ENCODE results near the gene TSFM. TPM values are rescaled to one million over a fixed set of nuclear protein-coding genes. Genes with fewer than 3 reads are reported as not detected.

TSFM gene
- total and polyA plus RNA-seq, 4 donors = 30.7 to 46.8 (median 36.5) TPM

DNA sequence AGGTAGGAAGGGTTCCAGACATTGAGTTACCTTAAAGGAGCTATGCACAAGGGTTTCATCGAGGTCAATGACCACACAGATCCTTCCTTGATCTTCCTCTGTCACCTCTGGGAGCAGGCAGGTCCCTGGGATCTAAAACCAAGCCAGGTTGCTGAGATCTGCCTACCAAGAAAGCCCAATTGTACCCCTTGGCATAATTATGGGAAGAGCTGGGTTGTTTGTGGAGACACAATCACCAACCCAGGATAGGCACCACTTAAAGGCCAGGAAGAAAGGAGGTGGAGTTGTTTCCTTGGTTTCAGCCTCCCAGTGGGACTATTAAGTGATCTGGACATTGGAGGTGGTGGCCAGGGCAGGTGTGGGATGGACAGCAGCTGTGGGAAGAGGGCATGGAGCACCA, 44.4 kb downstream of the TSFM start:
- no peak for DNase-seq (ENCODE audit: low read depth in 4 of 6, low spot score in 6 of 6)
- no peak overlapping the region for H3K4me3 ChIP-seq (ENCODE audit: low read depth, low read length)
- H3K4me1 ChIP-seq (ENCODE audit: control insufficient read depth, insufficient read depth, low read length) = peaks cover 13% of the 10 kb centered on the region
- no peak overlapping the region for H3K27ac ChIP-seq (ENCODE audit: low read depth, low read length)
- no peaks in the 10 kb centered on the region for H3K9me3 ChIP-seq (ENCODE audit: control insufficient read depth, insufficient read depth, low read length)
- H3K36me3 ChIP-seq (ENCODE audit: control insufficient read depth, insufficient read depth, low read length) = peaks cover 77% of the 10 kb centered on the region
- no peaks in the 10 kb centered on the region for H3K27me3 ChIP-seq (ENCODE audit: control insufficient read depth, insufficient read depth, low read length)
- no CpG with 5 or more reads among the region's 1 CpG for WGBS (ENCODE audit: insufficient coverage)

DNA sequence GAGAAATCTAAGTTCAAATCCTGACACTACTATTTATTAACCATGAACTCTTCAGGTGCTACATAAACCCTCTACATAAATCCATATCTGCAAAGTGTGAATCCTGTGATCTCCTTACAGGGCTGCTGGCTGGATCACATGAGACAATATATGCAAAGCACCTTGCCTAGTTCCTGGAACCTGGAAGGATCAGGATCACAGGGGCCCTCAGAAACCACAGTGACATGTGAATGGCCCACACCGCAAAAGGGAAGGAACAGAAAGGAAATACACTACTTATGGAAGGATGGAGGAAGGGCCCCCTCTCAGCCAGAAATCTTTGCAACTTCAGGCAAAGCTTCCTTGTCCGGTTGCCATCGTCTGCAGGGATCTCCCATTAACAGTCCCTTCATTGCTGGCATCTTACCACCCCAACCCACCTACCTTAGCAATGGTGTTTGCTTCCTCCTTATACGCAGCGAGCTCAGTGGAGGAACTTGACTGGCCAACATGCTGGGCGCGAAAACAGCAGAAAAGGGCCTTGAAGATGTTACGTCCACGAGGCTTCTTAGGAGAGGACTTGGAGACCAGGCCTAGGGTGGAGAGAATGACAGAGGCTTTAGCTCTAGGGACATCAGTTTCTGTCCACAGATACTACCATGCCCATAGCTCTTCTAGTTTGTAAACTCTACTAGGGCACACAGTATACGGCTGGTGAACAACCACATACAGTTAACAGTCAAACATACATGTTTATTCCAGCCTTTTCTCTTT, 46.6 kb downstream of the TSFM start:
- Histone ChIP-seq H3K27me3 (ENCODE audit: control insufficient read depth, insufficient read depth, low read length) (no peaks in the 10 kb centered on the region), H3K27ac (ENCODE audit: low read depth, low read length) (no peak overlapping the region), H3K4me3 (ENCODE audit: low read depth, low read length) (no peak overlapping the region), H3K4me1 (ENCODE audit: control insufficient read depth, insufficient read depth, low read length) (peaks cover 34% of the 10 kb centered on the region), H3K9me3 (ENCODE audit: control insufficient read depth, insufficient read depth, low read length) (no peaks in the 10 kb centered on the region), H3K36me3 (ENCODE audit: control insufficient read depth, insufficient read depth, low read length) (peaks cover 58% of the 10 kb centered on the region)
- 89% methylated on average over 9 of the region's 10 CpGs for WGBS (ENCODE audit: insufficient coverage)
- no peak for DNase-seq (ENCODE audit: low read depth in 4 of 6, low spot score in 6 of 6)

- Histone ChIP-seq H3K9me3 (ENCODE audit: control insufficient read depth, insufficient read depth, low read length) (no peaks in the 10 kb centered on the region), H3K36me3 (ENCODE audit: control insufficient read depth, insufficient read depth, low read length) (peaks cover 46% of the 10 kb centered on the region), H3K4me3 (ENCODE audit: low read depth, low read length) (no peak overlapping the region), H3K27me3 (ENCODE audit: control insufficient read depth, insufficient read depth, low read length) (no peaks in the 10 kb centered on the region), H3K27ac (ENCODE audit: low read depth, low read length) (no peak overlapping the region), H3K4me1 (ENCODE audit: control insufficient read depth, insufficient read depth, low read length) (peaks cover 45% of the 10 kb centered on the region)
- DNase-seq (ENCODE audit: low read depth in 4 of 6, low spot score in 6 of 6) = no peak
- 100% methylated on average over 1 of the region's 2 CpGs for WGBS (ENCODE audit: insufficient coverage)
Measured at GRCh38 chr12:57830393-57830792, 47.8 kb downstream of the TSFM start.

- WGBS (ENCODE audit: insufficient coverage) = 60% methylated on average over 7 of the region's 10 CpGs
- H3K4me3 ChIP-seq (ENCODE audit: low read depth, low read length) = no peak overlapping the region
Measured at GRCh38 chr12:57832966-57833365, 50.4 kb downstream of the TSFM start.

DNA sequence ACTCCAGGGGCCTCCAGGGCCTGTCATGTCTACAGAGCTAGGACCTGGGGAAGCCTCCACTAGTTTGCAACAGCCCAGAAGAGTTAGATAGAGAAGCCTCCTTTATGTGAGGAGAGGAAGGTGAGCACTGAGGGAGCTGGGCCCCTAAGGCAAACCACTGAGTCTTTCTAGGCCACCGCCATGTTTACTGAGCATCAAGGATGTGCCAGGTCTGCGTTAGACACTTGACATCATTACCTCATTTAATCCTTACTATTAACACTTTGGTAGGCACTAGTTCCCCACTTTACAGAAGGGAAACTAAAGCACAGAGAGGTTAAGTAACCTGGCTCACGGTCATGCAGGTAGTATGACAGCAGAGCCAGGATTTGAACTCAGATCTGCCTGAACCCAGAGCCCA, 51.1 kb downstream of the TSFM start:
- Histone ChIP-seq H3K27ac (ENCODE audit: low read depth, low read length) (no peak overlapping the region), H3K27me3 (ENCODE audit: control insufficient read depth, insufficient read depth, low read length) (no peaks in the 10 kb centered on the region), H3K4me1 (ENCODE audit: control insufficient read depth, insufficient read depth, low read length) (peaks cover 77% of the 10 kb centered on the region), H3K36me3 (ENCODE audit: control insufficient read depth, insufficient read depth, low read length) (peaks cover 18% of the 10 kb centered on the region), H3K9me3 (ENCODE audit: control insufficient read depth, insufficient read depth, low read length) (no peaks in the 10 kb centered on the region), H3K4me3 (ENCODE audit: low read depth, low read length) (no peak overlapping the region)
- DNase-seq (ENCODE audit: low read depth in 4 of 6, low spot score in 6 of 6) = no peak
- 83% methylated on average over 3 of the region's 3 CpGs for WGBS (ENCODE audit: insufficient coverage)

More at GRCh38 chr12:57832966-57833365, 50.4 kb downstream of the TSFM start:
- Histone ChIP-seq H3K36me3 (ENCODE audit: control insufficient read depth, insufficient read depth, low read length) (peaks cover 20% of the 10 kb centered on the region), H3K9me3 (ENCODE audit: control insufficient read depth, insufficient read depth, low read length) (no peaks in the 10 kb centered on the region), H3K4me1 (ENCODE audit: control insufficient read depth, insufficient read depth, low read length) (peaks cover 71% of the 10 kb centered on the region), H3K27ac (ENCODE audit: low read depth, low read length) (no peak overlapping the region), H3K27me3 (ENCODE audit: control insufficient read depth, insufficient read depth, low read length) (no peaks in the 10 kb centered on the region)
- no peak for DNase-seq (ENCODE audit: low read depth in 4 of 6, low spot score in 6 of 6)

- no peaks in the 10 kb centered on the region for H3K27me3 ChIP-seq (ENCODE audit: control insufficient read depth, insufficient read depth, low read length)
- no peak overlapping the region for H3K4me3 ChIP-seq (ENCODE audit: low read depth, low read length)
- DNase-seq (ENCODE audit: low read depth in 4 of 6, low spot score in 6 of 6) = no peak
- H3K9me3 ChIP-seq (ENCODE audit: control insufficient read depth, insufficient read depth, low read length) = no peaks in the 10 kb centered on the region
- H3K4me1 ChIP-seq (ENCODE audit: control insufficient read depth, insufficient read depth, low read length) = peaks cover 82% of the 10 kb centered on the region
- peaks cover 15% of the 10 kb centered on the region for H3K36me3 ChIP-seq (ENCODE audit: control insufficient read depth, insufficient read depth, low read length)
- H3K27ac ChIP-seq (ENCODE audit: low read depth, low read length) = no peak overlapping the region
- WGBS (ENCODE audit: insufficient coverage) = 0% methylated on average over 1 of the region's 1 CpG
Measured at GRCh38 chr12:57834086-57834876, 51.7 kb downstream of the TSFM start.

DNA sequence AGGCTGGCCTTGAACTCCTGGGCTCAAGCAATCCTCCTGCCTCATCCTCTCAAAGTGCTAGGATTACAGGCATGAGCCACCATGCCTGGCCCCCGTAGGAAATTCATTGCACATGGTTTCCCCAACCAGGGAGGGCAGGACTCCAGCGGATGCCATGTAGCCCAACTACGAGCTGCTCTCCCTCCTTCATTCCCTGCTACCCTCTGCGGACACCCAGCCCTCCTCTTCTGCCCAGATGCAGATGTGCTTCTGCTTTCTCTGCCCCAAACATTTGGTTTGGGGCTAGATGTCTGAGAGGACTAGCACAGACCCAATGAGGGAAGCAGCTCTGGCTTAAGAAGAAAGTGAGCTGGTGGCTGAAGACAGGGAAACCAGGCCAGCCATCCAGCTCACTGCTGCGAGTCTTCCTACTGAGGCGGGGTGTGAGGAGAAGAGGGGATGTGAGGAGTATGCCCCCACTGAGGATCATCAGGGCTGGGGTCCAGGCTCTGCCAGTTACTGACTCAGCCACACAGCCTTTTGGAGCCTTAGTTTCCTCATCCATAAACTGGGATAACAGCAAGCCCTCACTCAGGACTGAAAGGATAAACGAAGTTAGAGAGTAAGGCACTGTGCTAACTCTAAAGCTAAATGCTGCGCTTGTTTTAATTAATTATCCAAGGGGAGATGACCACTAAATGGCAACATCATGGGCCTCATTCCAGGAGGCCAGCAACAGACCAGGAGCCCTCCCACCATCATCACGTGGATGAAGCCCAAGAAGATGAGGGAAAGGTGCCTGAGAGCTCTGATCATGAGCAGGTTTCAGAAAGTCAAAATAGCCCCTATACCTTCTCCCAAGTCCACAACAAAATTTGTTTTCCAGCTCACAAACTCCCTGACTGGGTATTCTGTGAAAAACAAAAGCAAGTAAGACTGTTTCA, 53.0 kb downstream of the TSFM start:
- 70% methylated on average over 5 of the region's 9 CpGs for WGBS (ENCODE audit: insufficient coverage)
- DNase-seq (ENCODE audit: low read depth in 4 of 6, low spot score in 6 of 6) = no peak
- H3K27ac ChIP-seq (ENCODE audit: low read depth, low read length) = peak overlapping the region; percentile 88
- H3K27me3 ChIP-seq (ENCODE audit: control insufficient read depth, insufficient read depth, low read length) = no peaks in the 10 kb centered on the region
- peaks cover 8% of the 10 kb centered on the region for H3K36me3 ChIP-seq (ENCODE audit: control insufficient read depth, insufficient read depth, low read length)
- peaks cover 94% of the 10 kb centered on the region for H3K4me1 ChIP-seq (ENCODE audit: control insufficient read depth, insufficient read depth, low read length)
- H3K4me3 ChIP-seq (ENCODE audit: low read depth, low read length) = no peak overlapping the region
- no peaks in the 10 kb centered on the region for H3K9me3 ChIP-seq (ENCODE audit: control insufficient read depth, insufficient read depth, low read length)

DNA sequence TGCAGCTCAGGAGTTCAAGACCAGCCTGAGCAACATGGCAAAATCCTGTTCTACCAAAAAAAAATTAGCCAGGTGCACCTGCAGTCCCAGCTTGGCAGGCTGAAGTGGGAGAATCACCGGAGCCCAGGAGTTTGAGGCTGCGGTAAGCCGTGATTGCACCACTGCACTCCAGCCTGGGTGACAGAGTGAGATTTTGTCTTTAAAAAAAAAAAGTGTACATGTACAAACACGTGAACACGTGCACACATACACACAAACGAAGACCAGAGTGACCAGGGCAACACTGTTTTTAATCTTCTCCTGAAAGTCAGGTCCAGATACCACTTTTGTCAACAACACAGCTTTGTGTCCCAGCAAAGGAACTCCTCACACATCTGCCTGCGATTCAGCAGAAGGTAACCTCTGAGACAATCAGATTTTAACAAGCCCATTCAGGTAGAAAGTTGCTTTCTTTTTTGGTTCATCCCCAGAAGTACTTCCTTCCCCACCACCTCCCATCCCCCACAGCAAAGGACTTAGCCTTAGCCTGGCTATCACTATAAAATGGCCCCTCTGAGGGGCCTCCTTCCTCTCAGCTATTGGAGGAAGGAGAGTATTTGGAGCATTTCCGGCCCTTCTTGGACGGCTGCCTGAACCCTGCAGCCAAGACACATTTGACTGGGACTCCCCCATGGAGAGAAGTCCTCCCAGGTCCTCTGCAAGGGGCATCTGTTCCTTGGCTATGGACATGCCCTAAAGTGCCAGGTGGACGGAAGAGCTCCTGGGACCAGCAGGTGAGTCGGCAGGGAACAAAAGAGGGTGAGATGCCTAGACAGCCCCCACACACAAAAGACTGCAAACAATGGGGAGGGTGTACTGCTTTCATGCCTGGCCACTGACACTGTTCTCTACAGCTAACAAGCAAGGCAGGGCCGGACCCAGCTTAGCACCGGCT, 54.1 kb downstream of the TSFM start:
- peak in 3 of 6 donors; percentile 69 to 93 (median 80) for DNase-seq (ENCODE audit: low read depth in 4 of 6, low spot score in 6 of 6)
- peaks cover 93% of the 10 kb centered on the region for H3K4me1 ChIP-seq (ENCODE audit: control insufficient read depth, insufficient read depth, low read length)
- peak overlapping the region; percentile 19 for H3K4me3 ChIP-seq (ENCODE audit: low read depth, low read length)
- H3K9me3 ChIP-seq (ENCODE audit: control insufficient read depth, insufficient read depth, low read length) = no peaks in the 10 kb centered on the region
- 31% methylated on average over 8 of the region's 13 CpGs for WGBS (ENCODE audit: insufficient coverage)
- H3K36me3 ChIP-seq (ENCODE audit: control insufficient read depth, insufficient read depth, low read length) = peaks cover 6% of the 10 kb centered on the region
- H3K27ac ChIP-seq (ENCODE audit: low read depth, low read length) = peak overlapping the region; percentile 88
- no peaks in the 10 kb centered on the region for H3K27me3 ChIP-seq (ENCODE audit: control insufficient read depth, insufficient read depth, low read length)

Measured in spinal cord (tissue), 10 donors.